CD4-positive, alpha-beta memory T cell (primary cell): ENCODE measurements around the gene ARFGAP1. TPM values are rescaled to one million over a fixed set of nuclear protein-coding genes. Genes with fewer than 3 reads are reported as not detected.

ENCODE experiments used
- CTCF ChIA-PET: fragments of 350-600 bp; sonication (Branson Sonifier 250); formaldehyde crosslinking; loops from one replicate; lab custom pipeline; 2021; ENCODE audit warnings: inconsistent platforms; ENCODE audit not compliant: partially characterized antibody; lab: Charles Lee
- POLR2A ChIA-PET: fragments of 350-600 bp; sonication (Branson Sonifier 250); formaldehyde crosslinking; loops from one replicate; lab custom pipeline; 2021; ENCODE audit not compliant: partially characterized antibody; lab: Charles Lee
- DNase-seq, 5 donors: peaks; one replicate each; pipeline versions ENCODE4 v3.0.0 to v3.0.0-alpha.2; 2020 to 2022; ENCODE audit warnings: mixed read lengths in 1 of 5
- H3K27ac ChIP-seq: one replicate; pipeline ENCODE4 v1.7.0; 2013; ENCODE audit warnings: low read depth, low read length
- H3K27me3 ChIP-seq: 2 replicates; pipeline ENCODE4 v1.7.0; 2013; ENCODE audit warnings: mild to moderate bottlenecking, low read length, moderate library complexity; ENCODE audit not compliant: insufficient read depth
- H3K36me3 ChIP-seq: 2 replicates; pipeline ENCODE4 v1.7.0; 2013; ENCODE audit warnings: mild to moderate bottlenecking, low read length, moderate library complexity; ENCODE audit not compliant: insufficient read depth
- H3K4me1 ChIP-seq: 2 replicates; pipeline ENCODE4 v1.7.0; 2013; ENCODE audit warnings: mild to moderate bottlenecking, low read length, moderate library complexity; ENCODE audit not compliant: insufficient read depth
- H3K4me3 ChIP-seq, 2 donors: one replicate each; pipeline ENCODE4 v1.7.0; 2013; ENCODE audit warnings: low read length in 2 of 2, mild to moderate bottlenecking in 1 of 2
- H3K9me3 ChIP-seq, 2 donors: one replicate each; pipeline ENCODE4 v1.7.0; 2013; ENCODE audit warnings: low read length in 2 of 2, control low read depth in 1 of 2; ENCODE audit not compliant: control insufficient read depth in 1 of 2
- H3K27ac Mint-ChIP-seq, 7 donors: one replicate each; pipeline ENCODE4 v1.8.0; 2020 to 2021; ENCODE audit warnings: mixed read lengths in 7 of 7, mild to moderate bottlenecking in 6 of 7, inconsistent platforms in 3 of 7, moderate library complexity in 3 of 7
- H3K27me3 Mint-ChIP-seq, 2 donors: one replicate each; pipeline ENCODE4 v1.8.0; 2020 to 2021; ENCODE audit warnings: mixed read lengths in 2 of 2
- H3K36me3 Mint-ChIP-seq, 2 donors: one replicate each; pipeline ENCODE4 v1.8.0; 2020 to 2021; ENCODE audit warnings: mixed read lengths in 2 of 2, inconsistent platforms in 1 of 2, mild to moderate bottlenecking in 1 of 2
- H3K4me1 Mint-ChIP-seq, 4 donors: one replicate each; pipeline ENCODE4 v1.8.0; 2020 to 2021; ENCODE audit warnings: mixed read lengths in 4 of 4, mild to moderate bottlenecking in 1 of 4
- H3K4me3 Mint-ChIP-seq, 8 donors: one replicate each; pipeline ENCODE4 v1.8.0; 2020 to 2021; ENCODE audit warnings: mixed read lengths in 8 of 8, mild to moderate bottlenecking in 7 of 8, moderate library complexity in 6 of 8, inconsistent platforms in 3 of 8
- H3K9me3 Mint-ChIP-seq, 8 donors: one replicate each; pipeline ENCODE4 v1.8.0; 2020 to 2021; ENCODE audit warnings: mixed read lengths in 8 of 8, mild to moderate bottlenecking in 5 of 8, inconsistent platforms in 3 of 8, moderate library complexity in 1 of 8
- intact Hi-C: fragments of 100-400 bp; cut with micrococcal nuclease; formaldehyde crosslinking; loops from one replicate; pipeline ENCODE4 v1.15.1; 2023
- polyA plus RNA-seq, 2 donors: library from polyadenylated mRNA; unstranded; fragments of 300-500 nt; fragmentation: Illumina TruSeq; gene quantifications; one replicate each; pipeline ENCODE4 v1.2.3, GENCODE V29; 2021
- total RNA-seq, 2 experiments: library from RNA; stranded (reverse); gene quantifications; one replicate each; pipeline ENCODE4 v1.2.3, GENCODE V29; 2021

Gene ARFGAP1
- total and polyA plus RNA-seq, 4 experiments from 2014 or later: 11.5 to 120 (median 69.4) TPM

DNA sequence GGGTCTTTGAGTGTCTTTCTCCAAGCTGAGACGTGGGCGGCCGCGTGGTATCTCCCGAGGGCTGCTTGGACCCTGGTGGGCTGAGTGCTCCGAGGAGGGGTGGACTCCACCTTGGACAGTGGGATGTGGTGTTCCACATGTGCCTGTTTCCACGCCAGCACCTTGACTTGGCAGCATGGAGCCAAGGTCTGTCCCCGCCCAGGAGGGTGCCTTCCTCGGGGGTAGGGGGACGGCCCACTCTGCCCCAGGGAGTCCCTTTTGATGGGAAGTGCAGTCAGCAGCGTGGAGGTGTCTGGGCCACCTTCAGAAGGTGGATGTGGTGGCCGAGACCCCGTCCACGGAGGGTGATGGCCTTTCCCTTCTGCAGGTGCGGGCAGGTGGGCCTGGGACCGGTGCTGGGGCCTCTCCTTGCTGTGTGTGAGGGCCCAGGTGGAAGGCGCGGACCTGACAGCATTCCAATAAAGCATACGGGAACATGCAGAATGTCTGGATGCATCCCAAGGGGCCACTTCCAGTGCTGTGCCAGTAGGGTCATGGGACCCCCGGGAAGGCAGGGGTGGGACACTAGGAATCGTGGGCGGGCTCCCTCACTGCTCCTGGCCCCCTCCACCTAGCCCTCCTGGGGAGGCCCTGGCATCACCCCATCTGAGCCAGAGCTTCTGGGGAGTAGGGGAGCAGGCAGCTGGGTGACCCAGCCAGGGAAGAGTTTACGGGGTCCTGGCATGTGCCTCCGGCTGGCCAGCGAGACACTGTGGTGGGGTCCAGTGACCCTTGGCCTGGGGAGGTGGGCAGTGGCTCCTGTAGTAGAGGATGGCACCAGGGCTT, 16.9 kb downstream of the ARFGAP1 start:
- intact Hi-C loops: no loop called here
- peak in 1 of 5 donors; percentile 35 for DNase-seq
- no peaks in the 10 kb centered on the region for H3K9me3 Mint-ChIP-seq
- H3K4me1 Mint-ChIP-seq: peaks cover 0 to 7% (median under 1%) of the 10 kb centered on the region in 4 donors
- Histone ChIP-seq H3K4me1 (no peaks in the 10 kb centered on the region), H3K4me3 (no peak overlapping the region), H3K36me3 (peaks cover 12% of the 10 kb centered on the region), H3K9me3 (no peaks in the 10 kb centered on the region), H3K27ac (no peak overlapping the region), H3K27me3 (no peaks in the 10 kb centered on the region)
- H3K36me3 Mint-ChIP-seq: peaks cover 3 to 18% of the 10 kb centered on the region in 2 donors
- CTCF ChIA-PET: interaction anchor here (1.3 kb wide), 1 partner anchor 66 kb away, joined by 3 read pairs; no protein-coding TSS in a partner anchor
- no peak overlapping the region for H3K27ac Mint-ChIP-seq
- POLR2A ChIA-PET: interaction anchor here (0.6 kb wide), 1 partner anchor 710 kb away, joined by 3 read pairs; no protein-coding TSS in a partner anchor
- no peak overlapping the region for H3K4me3 Mint-ChIP-seq
- no peaks in the 10 kb centered on the region for H3K27me3 Mint-ChIP-seq

DNA sequence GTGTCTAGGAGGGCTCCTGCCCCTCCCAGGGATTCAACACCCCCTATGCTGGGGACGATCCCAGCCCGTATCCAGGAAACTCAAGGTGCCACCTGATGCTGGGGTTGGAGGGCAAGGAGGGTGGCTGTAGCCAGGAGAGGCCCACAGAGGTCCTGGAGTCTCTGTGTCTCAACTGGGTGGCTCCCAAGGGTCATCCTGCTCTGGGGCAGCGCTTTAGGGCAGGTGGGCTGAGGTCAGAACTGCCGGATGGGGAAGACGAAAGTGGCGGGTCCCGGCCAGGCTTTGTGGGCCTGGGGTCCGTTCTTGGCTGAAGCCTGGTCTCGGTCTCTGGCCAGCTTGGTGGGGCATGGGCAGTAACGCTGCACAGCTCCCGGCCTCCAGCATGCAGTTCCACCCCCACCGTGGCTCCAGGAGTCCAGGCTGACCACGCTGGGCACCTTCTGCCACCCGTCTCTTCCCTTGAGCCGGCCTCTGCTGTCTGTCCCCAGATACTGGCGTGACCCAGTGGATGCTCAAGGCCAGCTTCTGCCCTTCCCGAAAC, 17.6 kb downstream of the ARFGAP1 start:
- Mint-ChIP-seq H3K9me3 (no peaks in the 10 kb centered on the region), H3K27me3 (peaks cover 0 to 1% of the 10 kb centered on the region in 2 donors), H3K27ac (no peak overlapping the region), H3K36me3 (peaks cover 3 to 16% of the 10 kb centered on the region in 2 donors), H3K4me3 (no peak overlapping the region), H3K4me1 (peaks cover under 1 to 12% (median 4%) of the 10 kb centered on the region in 4 donors)
- Histone ChIP-seq H3K9me3 (no peaks in the 10 kb centered on the region), H3K4me1 (peaks cover 3% of the 10 kb centered on the region), H3K27me3 (no peaks in the 10 kb centered on the region), H3K4me3 (no peak overlapping the region), H3K36me3 (peaks cover 12% of the 10 kb centered on the region), H3K27ac (no peak overlapping the region)
- peak in 1 of 5 donors; percentile 7 for DNase-seq
- CTCF ChIA-PET: interaction anchor here (1.3 to 1.9 kb wide), 2 partner anchors 67 kb away, joined by 3 to 12 read pairs; no protein-coding TSS in a partner anchor
- intact Hi-C loops: no loop called here
- POLR2A ChIA-PET: interaction anchor here (2.3 kb wide), 1 partner anchor 17 kb away, joined by 6 read pairs; the partner anchor contains the start of gene ARFGAP1

GRCh38 chr20:63290677-63291472, 18.3 kb downstream of the ARFGAP1 start:
- H3K27ac Mint-ChIP-seq: no peak overlapping the region
- peaks cover 7 to 14% (median 10%) of the 10 kb centered on the region in 4 donors for H3K4me1 Mint-ChIP-seq
- H3K4me3 Mint-ChIP-seq: no peak overlapping the region
- H3K36me3 ChIP-seq: peaks cover 12% of the 10 kb centered on the region
- peaks cover 3 to 12% of the 10 kb centered on the region in 2 donors for H3K36me3 Mint-ChIP-seq
- no peaks in the 10 kb centered on the region for H3K27me3 ChIP-seq
- ChIA-PET CTCF (interaction anchor here (1.9 kb wide), 1 partner anchor 67 kb away, joined by 12 read pairs; no protein-coding TSS in a partner anchor), POLR2A (interaction anchor here (2.3 kb wide), 1 partner anchor 18 kb away, joined by 6 read pairs; the partner anchor contains the start of gene ARFGAP1)
- peaks cover 10% of the 10 kb centered on the region for H3K4me1 ChIP-seq
- H3K27me3 Mint-ChIP-seq: peaks cover 0 to 4% of the 10 kb centered on the region in 2 donors
- H3K4me3 ChIP-seq: no peak overlapping the region
- DNase-seq: peak; percentile 41 to 60 (median 50)
- H3K9me3 ChIP-seq: no peaks in the 10 kb centered on the region
- no peaks in the 10 kb centered on the region for H3K9me3 Mint-ChIP-seq
- intact Hi-C loops: loop anchor here (1.0 kb wide), 1 partner anchor 68 kb away; no protein-coding TSS in a partner anchor
- H3K27ac ChIP-seq: no peak overlapping the region

GRCh38 chr20:63291811-63292210, 19.2 kb downstream of the ARFGAP1 start:
- Mint-ChIP-seq H3K9me3 (no peaks in the 10 kb centered on the region), H3K4me3 (no peak overlapping the region), H3K36me3 (peaks cover 3 to 7% of the 10 kb centered on the region in 2 donors), H3K27ac (peak overlapping the region in 1 of 7 donors; percentile 35), H3K27me3 (peaks cover 0 to 4% of the 10 kb centered on the region in 2 donors), H3K4me1 (peaks cover 7 to 15% (median 12%) of the 10 kb centered on the region in 4 donors)
- Histone ChIP-seq H3K36me3 (peaks cover 12% of the 10 kb centered on the region), H3K9me3 (no peaks in the 10 kb centered on the region), H3K4me3 (no peak overlapping the region), H3K27ac (no peak overlapping the region), H3K4me1 (peaks cover 13% of the 10 kb centered on the region), H3K27me3 (no peaks in the 10 kb centered on the region)
- peak in 1 of 5 donors; percentile 22 for DNase-seq
- POLR2A ChIA-PET: interaction anchor here (2.3 kb wide), 1 partner anchor 19 kb away, joined by 6 read pairs; the partner anchor contains the start of gene ARFGAP1
- CTCF ChIA-PET: interaction anchor here (1.9 kb wide), 1 partner anchor 68 kb away, joined by 12 read pairs; no protein-coding TSS in a partner anchor
- intact Hi-C loops: loop anchor here (1.0 kb wide), 1 partner anchor 69 kb away; no protein-coding TSS in a partner anchor

- Mint-ChIP-seq H3K36me3 (peaks cover 3 to 7% of the 10 kb centered on the region in 2 donors), H3K4me1 (peaks cover 7 to 15% (median 12%) of the 10 kb centered on the region in 4 donors), H3K9me3 (no peaks in the 10 kb centered on the region), H3K4me3 (no peak overlapping the region), H3K27ac (peak overlapping the region in 1 of 7 donors; percentile 35), H3K27me3 (peaks cover 0 to 4% of the 10 kb centered on the region in 2 donors)
- CTCF ChIA-PET: interaction anchor here (1.9 kb wide), 1 partner anchor 69 kb away, joined by 12 read pairs; no protein-coding TSS in a partner anchor
- no peak overlapping the region for H3K27ac ChIP-seq
- H3K4me1 ChIP-seq: peaks cover 13% of the 10 kb centered on the region
- no peaks in the 10 kb centered on the region for H3K27me3 ChIP-seq
- intact Hi-C loops: no loop called here
- no peak for DNase-seq
- POLR2A ChIA-PET: interaction anchor here (2.3 kb wide), 1 partner anchor 20 kb away, joined by 6 read pairs; the partner anchor contains the start of gene ARFGAP1
- H3K36me3 ChIP-seq: peaks cover 7% of the 10 kb centered on the region
- H3K4me3 ChIP-seq: no peak overlapping the region
- H3K9me3 ChIP-seq: no peaks in the 10 kb centered on the region
Observed at GRCh38 chr20:63292292-63292701, 19.7 kb downstream of the ARFGAP1 start.

DNA sequence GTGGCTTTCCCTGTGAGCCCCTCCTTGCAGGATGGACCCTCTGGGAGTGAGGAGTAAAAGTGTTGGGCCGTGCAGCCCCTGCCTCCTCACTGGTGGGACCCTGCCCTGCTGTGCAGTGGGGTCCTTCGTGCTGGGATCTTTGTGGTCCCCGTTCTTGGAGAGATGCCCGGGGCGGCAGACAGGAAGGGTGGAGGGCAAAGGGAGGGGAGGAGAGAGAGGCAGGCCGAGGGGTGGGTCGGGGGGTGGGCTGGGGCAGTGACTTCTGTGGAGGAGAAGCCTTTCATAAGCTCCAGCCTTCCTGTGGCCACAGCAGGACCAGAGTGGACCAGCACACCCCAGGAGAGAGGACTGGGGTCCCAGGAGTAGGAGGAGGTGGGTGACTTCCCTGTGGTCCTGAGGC, 20.3 kb downstream of the ARFGAP1 start, which contains the start of gene COL20A1:
COL20A1 (plus strand) TSS at position 283 of the 400 bp plus-strand sequence. CDS start 1,922 bp downstream, outside the sequence.
- Histone ChIP-seq H3K36me3 (peaks cover 5% of the 10 kb centered on the region), H3K27me3 (no peaks in the 10 kb centered on the region), H3K4me3 (no peak within 1 kb of the TSS), H3K9me3 (no peaks in the 10 kb centered on the region), H3K4me1 (peaks cover 13% of the 10 kb centered on the region), H3K27ac (no peak within 1 kb of the TSS)
- Mint-ChIP-seq H3K4me1 (peaks cover 7 to 15% (median 12%) of the 10 kb centered on the region in 4 donors), H3K27me3 (peaks cover 0 to 4% of the 10 kb centered on the region in 2 donors), H3K27ac (peak within 1 kb of the TSS in 2 of 7 donors; percentile 35 to 42), H3K9me3 (no peaks in the 10 kb centered on the region), H3K36me3 (peaks cover 3 to 7% of the 10 kb centered on the region in 2 donors), H3K4me3 (no peak within 1 kb of the TSS)
- POLR2A ChIA-PET: no interaction called here
- CTCF ChIA-PET: no interaction called here
- peak in 1 of 5 donors; percentile 10 for DNase-seq
- intact Hi-C loops: no loop called here
